Measurements from ENCODE around the gene PAEP. TPM values are rescaled to one million over a fixed set of nuclear protein-coding genes. Genes with fewer than 3 reads are reported as not detected.

Gene PAEP
- total RNA-seq, 3 donors from 2014 or later = not detected

GRCh38 chr9:135592331-135592590 lies 30.7 kb downstream of the PAEP start:
- Histone ChIP-seq H3K36me3 (no peaks in the 10 kb centered on the region), H3K27ac (no peak overlapping the region), H3K4me1 (no peaks in the 10 kb centered on the region), H3K4me3 (no peak overlapping the region), H3K9me3 (no peaks in the 10 kb centered on the region), H3K27me3 (peaks cover 0 to 22% of the 10 kb centered on the region in 2 donors)
- no peak for TF ChIP-seq POLR2AphosphoS5 (IDR thresholded peaks at IDR 0.05)
- TF ChIP-seq POLR2A (IDR thresholded peaks at IDR 0.05) = no peak
- TF ChIP-seq CTCF (IDR thresholded peaks at IDR 0.05) = no peak
- intact Hi-C loops (cut with DNase I; ENCODE audit: low total_unique reads) = no loop called here
- DNase-seq (ENCODE audit: low spot score in 2 of 2) = no peak

DNA sequence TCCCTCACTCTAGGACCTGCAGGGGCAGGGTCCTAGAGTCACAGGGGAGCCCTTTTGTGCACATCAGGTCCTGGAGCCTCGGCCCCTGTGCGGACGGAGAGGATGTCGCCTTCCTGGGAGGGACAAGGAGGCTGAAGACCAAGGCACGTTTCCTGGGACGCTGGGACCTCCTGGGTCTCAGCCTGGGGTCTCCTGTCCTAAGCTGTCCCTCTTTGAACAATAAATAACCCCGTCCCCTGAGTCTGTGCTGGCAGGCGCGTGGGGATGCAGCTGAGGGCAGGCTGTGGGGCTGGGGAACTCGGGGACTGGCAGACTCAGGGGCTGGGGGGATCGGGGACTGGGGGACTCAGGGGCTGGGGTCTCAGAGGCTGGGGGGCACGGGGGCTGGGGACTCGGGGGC lies 31.1 kb downstream of the PAEP start:
- intact Hi-C loops (cut with DNase I; ENCODE audit: low total_unique reads) = no loop called here
- TF ChIP-seq POLR2AphosphoS5 (IDR thresholded peaks at IDR 0.05) (no peak), POLR2A (IDR thresholded peaks at IDR 0.05) (no peak), CTCF (IDR thresholded peaks at IDR 0.05) (no peak)
- DNase-seq (ENCODE audit: low spot score in 2 of 2) = no peak
- no peak overlapping the region for H3K27ac ChIP-seq
- no peak overlapping the region for H3K4me3 ChIP-seq
- no peaks in the 10 kb centered on the region for H3K9me3 ChIP-seq
- no peaks in the 10 kb centered on the region for H3K36me3 ChIP-seq
- H3K27me3 ChIP-seq = peaks cover 0 to 24% of the 10 kb centered on the region in 2 donors
- no peaks in the 10 kb centered on the region for H3K4me1 ChIP-seq

DNA sequence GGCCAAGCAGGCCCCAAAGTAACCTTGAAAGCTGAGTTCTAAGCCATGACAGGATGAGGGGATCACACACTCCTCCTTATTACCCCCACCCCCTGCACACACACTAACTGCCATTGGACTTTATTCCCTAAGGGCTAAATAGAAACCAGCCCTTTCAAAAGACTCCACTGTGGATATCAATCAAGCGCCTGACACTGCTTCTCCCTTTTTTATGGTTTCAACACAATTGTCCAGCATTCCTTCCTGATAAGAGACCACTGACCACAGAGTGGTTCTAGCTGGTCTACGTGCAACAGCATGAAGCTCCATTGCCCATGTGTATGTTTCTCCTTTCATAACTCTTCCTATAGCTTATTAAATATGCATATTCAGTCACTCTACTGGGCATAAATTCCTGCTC lies 34.7 kb downstream of the PAEP start:
- Histone ChIP-seq H3K27ac (no peak overlapping the region), H3K9me3 (no peaks in the 10 kb centered on the region), H3K27me3 (peaks cover 0 to 32% of the 10 kb centered on the region in 2 donors), H3K4me1 (no peaks in the 10 kb centered on the region), H3K36me3 (no peaks in the 10 kb centered on the region), H3K4me3 (no peak overlapping the region)
- intact Hi-C loops (cut with DNase I; ENCODE audit: low total_unique reads) = no loop called here
- no peak for TF ChIP-seq POLR2A (IDR thresholded peaks at IDR 0.05)
- TF ChIP-seq POLR2AphosphoS5 (IDR thresholded peaks at IDR 0.05) = no peak
- TF ChIP-seq CTCF (IDR thresholded peaks at IDR 0.05) = no peak
- DNase-seq (ENCODE audit: low spot score in 2 of 2) = no peak

GRCh38 chr9:135600296-135600817 lies 38.8 kb downstream of the PAEP start:
- H3K36me3 ChIP-seq = no peaks in the 10 kb centered on the region
- H3K27ac ChIP-seq = no peak overlapping the region
- H3K4me1 ChIP-seq = no peaks in the 10 kb centered on the region
- DNase-seq (ENCODE audit: low spot score in 2 of 2) = no peak
- no peaks in the 10 kb centered on the region for H3K9me3 ChIP-seq
- TF ChIP-seq POLR2AphosphoS5 (IDR thresholded peaks at IDR 0.05) = no peak
- TF ChIP-seq POLR2A (IDR thresholded peaks at IDR 0.05) = no peak
- TF ChIP-seq CTCF (IDR thresholded peaks at IDR 0.05) = no peak
- H3K4me3 ChIP-seq = no peak overlapping the region
- H3K27me3 ChIP-seq = peaks cover 0 to 39% of the 10 kb centered on the region in 2 donors
- intact Hi-C loops (cut with DNase I; ENCODE audit: low total_unique reads) = no loop called here

DNA sequence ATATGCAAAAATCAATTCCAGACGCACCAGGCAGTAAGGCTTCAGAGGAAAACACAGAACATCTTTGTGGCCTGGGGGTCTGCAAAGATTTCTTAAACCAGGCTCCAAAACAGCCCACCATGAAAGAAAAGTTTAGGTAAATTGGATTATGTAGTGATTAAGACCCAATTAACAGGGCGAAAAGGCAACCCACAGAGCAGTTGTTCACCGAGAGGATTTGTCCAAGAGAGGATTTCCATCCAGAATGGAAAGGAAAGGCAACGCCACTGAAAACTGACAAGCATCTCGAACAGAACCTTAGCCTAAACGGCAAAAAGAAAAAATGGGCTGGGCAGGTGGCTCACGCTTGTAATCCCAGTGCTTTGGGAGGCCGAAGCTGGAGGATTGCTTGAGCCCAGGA lies 40.4 kb downstream of the PAEP start:
- Histone ChIP-seq H3K9me3 (no peaks in the 10 kb centered on the region), H3K27ac (no peak overlapping the region), H3K4me3 (no peak overlapping the region), H3K36me3 (no peaks in the 10 kb centered on the region), H3K27me3 (peaks cover 0 to 35% of the 10 kb centered on the region in 2 donors), H3K4me1 (no peaks in the 10 kb centered on the region)
- TF ChIP-seq POLR2AphosphoS5 (IDR thresholded peaks at IDR 0.05) (no peak), POLR2A (IDR thresholded peaks at IDR 0.05) (no peak), CTCF (IDR thresholded peaks at IDR 0.05) (no peak)
- DNase-seq (ENCODE audit: low spot score in 2 of 2) = no peak
- intact Hi-C loops (cut with DNase I; ENCODE audit: low total_unique reads) = no loop called here

Measured in breast epithelium (tissue), 4 donors.